ENCODE data around the gene FGD5. TPM values are rescaled to one million over a fixed set of nuclear protein-coding genes. Genes with fewer than 3 reads are reported as not detected.

FGD5 gene
- total and polyA plus RNA-seq, 8 donors, result 1.2 to 34.1 (median 9.0) TPM

GRCh38 chr3:14793126-14793857 lies 25.5 kb upstream of the FGD5 start:
- H3K4me1 ChIP-seq, result peaks cover 0 to 13% (median 6%) of the 10 kb centered on the region in 4 donors
- peak overlapping the region in 3 of 5 donors; percentile 31 to 54 (median 45) for H3K27ac ChIP-seq
- intact Hi-C loops (cut with DNase I; ENCODE audit: low total_unique reads), result loop anchor here (5.0 kb wide), 1 partner anchor 129 kb away; no protein-coding TSS in a partner anchor
- no peak overlapping the region for H3K4me3 ChIP-seq
- TF ChIP-seq POLR2AphosphoS5 (IDR thresholded peaks at IDR 0.05), result no peak
- TF ChIP-seq EP300 (IDR thresholded peaks at IDR 0.05), result no peak
- no peak for TF ChIP-seq POLR2A (IDR thresholded peaks at IDR 0.05)
- TF ChIP-seq CTCF (IDR thresholded peaks at IDR 0.05), result no peak
- H3K36me3 ChIP-seq, result no peaks in the 10 kb centered on the region
- no peaks in the 10 kb centered on the region for H3K9me3 ChIP-seq
- DNase-seq, result peak in 1 of 2 donors; percentile 56
- peaks cover 0 to 14% (median 0%) of the 10 kb centered on the region in 3 donors for H3K27me3 ChIP-seq
- WGBS, 5 donors, result 55 to 73% (median 70%) methylated on average over 15 of the region's 15 CpGs

- Histone ChIP-seq H3K4me3 (no peak overlapping the region), H3K4me1 (peaks cover 0 to 13% (median 6%) of the 10 kb centered on the region in 4 donors), H3K27me3 (peaks cover 0 to 10% (median 0%) of the 10 kb centered on the region in 3 donors), H3K9me3 (no peaks in the 10 kb centered on the region), H3K36me3 (no peaks in the 10 kb centered on the region), H3K27ac (peak overlapping the region in 3 of 5 donors; percentile 29 to 54 (median 45))
- TF ChIP-seq POLR2A (IDR thresholded peaks at IDR 0.05) (no peak), POLR2AphosphoS5 (IDR thresholded peaks at IDR 0.05) (no peak), EP300 (IDR thresholded peaks at IDR 0.05) (no peak), CTCF (IDR thresholded peaks at IDR 0.05) (no peak)
- WGBS, 5 donors, result 77 to 83% (median 79%) methylated on average over 4 to 5 of the region's 5 CpGs
- intact Hi-C loops (cut with DNase I; ENCODE audit: low total_unique reads), result loop anchor here (5.0 kb wide), 1 partner anchor 128 kb away; no protein-coding TSS in a partner anchor
- no peak for DNase-seq
Measured at GRCh38 chr3:14793858-14794234, 24.9 kb upstream of the FGD5 start.

- peaks cover 0 to 13% (median 6%) of the 10 kb centered on the region in 4 donors for H3K4me1 ChIP-seq
- intact Hi-C loops (cut with DNase I; ENCODE audit: low total_unique reads), result loop anchor here (5.0 kb wide), 1 partner anchor 128 kb away; no protein-coding TSS in a partner anchor
- H3K27me3 ChIP-seq, result peaks cover 0 to 10% (median 0%) of the 10 kb centered on the region in 3 donors
- H3K4me3 ChIP-seq, result no peak overlapping the region
- H3K36me3 ChIP-seq, result no peaks in the 10 kb centered on the region
- DNase-seq, result no peak
- TF ChIP-seq EP300 (IDR thresholded peaks at IDR 0.05), result no peak
- TF ChIP-seq POLR2AphosphoS5 (IDR thresholded peaks at IDR 0.05), result no peak
- TF ChIP-seq CTCF (IDR thresholded peaks at IDR 0.05), result no peak
- no peak for TF ChIP-seq POLR2A (IDR thresholded peaks at IDR 0.05)
- 77 to 96% (median 85%) methylated on average over 2 of the region's 2 CpGs for WGBS, 5 donors
- no peaks in the 10 kb centered on the region for H3K9me3 ChIP-seq
- peak overlapping the region in 1 of 5 donors; percentile 45 for H3K27ac ChIP-seq
Measured at GRCh38 chr3:14794435-14794834, 24.3 kb upstream of the FGD5 start.

GRCh38 chr3:14795996-14796395 lies 22.8 kb upstream of the FGD5 start:
- Histone ChIP-seq H3K27me3 (peaks cover 0 to 9% (median 0%) of the 10 kb centered on the region in 3 donors), H3K4me1 (peaks cover 0 to 12% (median 6%) of the 10 kb centered on the region in 4 donors), H3K4me3 (no peak overlapping the region), H3K36me3 (no peaks in the 10 kb centered on the region), H3K9me3 (no peaks in the 10 kb centered on the region), H3K27ac (no peak overlapping the region)
- no peak for DNase-seq
- TF ChIP-seq POLR2A (IDR thresholded peaks at IDR 0.05), result no peak
- intact Hi-C loops (cut with DNase I; ENCODE audit: low total_unique reads), result no loop called here
- WGBS, 5 donors, result 31 to 61% (median 38%) methylated on average over 2 of the region's 2 CpGs

Measured in stomach (tissue), 9 donors.